ENCODE measurements around the gene VPS16.
"Not testable (repeated sequence)": the region's sequence is repeated elsewhere in the genome, so short reads cannot be mapped to it uniquely, and the experiment has no call there.

Gene VPS16

GRCh38 chr20:2894221-2894620 is 53.7 kb downstream of the VPS16 start:
- DNase-seq (ENCODE audit: low read depth in 2 of 3, low spot score in 2 of 3) = no peak

- DNase-seq (ENCODE audit: low read depth in 2 of 3, low spot score in 2 of 3) = not testable (repeated sequence)
These were observed 54.6 kb downstream of the VPS16 start for GRCh38 chr20:2895154-2895553.

DNA sequence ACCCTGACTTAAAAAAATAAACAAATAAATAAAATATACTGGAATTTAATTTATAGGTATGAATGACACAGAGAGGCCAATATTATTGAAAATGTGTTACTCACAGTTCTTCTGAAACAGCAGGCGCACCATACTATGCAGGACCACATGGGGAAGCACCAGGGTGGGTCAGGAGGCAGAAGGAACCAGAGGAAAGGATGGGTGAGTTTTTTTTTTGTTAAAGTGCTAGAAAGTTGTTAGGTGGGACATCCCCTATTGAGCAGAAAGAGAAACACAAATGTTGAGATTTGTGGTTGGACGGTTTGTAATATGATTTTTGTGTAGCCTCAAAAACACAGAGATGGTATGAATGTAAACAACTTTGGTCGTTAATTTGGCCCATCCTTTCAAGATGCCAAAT is 58.7 kb downstream of the VPS16 start:
- no peak for DNase-seq (ENCODE audit: low read depth in 2 of 3, low spot score in 2 of 3)

DNA sequence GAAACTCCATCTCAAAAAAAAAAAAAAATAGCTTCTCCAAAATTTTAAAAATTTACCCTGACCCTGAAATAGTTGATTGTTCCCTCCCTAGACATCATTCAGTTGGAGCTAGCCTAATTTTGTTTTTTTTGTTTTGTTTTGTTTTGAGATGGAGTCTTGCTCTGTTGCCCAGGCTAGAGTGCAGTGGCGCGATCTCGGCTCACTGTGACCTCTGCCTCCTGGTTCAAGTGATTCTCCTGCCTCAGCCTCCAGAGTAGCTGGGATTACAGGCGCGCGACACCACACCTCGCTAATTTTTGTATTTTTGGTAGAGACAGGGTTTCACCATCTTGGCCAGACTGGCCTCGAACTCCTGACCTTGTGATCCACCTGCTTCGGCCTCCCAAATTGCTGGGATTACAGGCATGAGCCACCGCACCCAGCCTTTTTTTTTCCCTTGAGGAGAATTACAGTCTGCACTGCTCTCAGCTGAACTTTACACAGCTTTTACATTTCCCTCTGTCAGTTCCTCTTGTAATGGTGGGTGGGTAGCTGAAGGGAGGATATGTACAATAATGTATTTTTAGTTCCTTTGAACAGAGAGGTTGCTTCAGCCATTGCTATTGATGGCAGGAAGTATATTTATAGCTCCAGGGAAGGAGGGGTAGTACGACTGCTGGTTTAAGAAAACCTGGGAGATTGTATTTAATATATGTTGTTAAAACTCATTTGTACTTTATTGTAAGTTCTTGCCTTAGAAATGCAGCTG is 60.5 kb downstream of the VPS16 start:
- DNase-seq (ENCODE audit: low read depth in 2 of 3, low spot score in 2 of 3) = no peak

DNA sequence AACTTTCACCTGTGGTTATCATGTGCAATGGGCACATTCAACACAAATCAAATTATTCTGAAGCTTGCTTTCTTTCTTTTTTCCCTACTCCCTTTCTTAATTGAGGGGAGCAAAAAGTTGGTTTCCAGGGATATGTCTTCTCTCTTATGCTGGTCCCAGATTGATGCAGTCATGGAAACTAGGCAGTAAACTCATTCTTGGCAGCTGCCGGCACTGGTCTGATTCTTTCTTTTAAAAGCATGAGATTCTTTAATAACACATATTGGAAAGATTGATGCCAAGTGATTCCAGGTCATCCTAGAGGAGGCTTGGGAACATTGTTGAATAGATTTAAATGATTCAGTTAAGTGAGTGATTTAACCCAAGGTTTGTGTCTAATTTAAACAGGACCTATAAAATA is 61.7 kb downstream of the VPS16 start:
- DNase-seq (ENCODE audit: low read depth in 2 of 3, low spot score in 2 of 3) = no peak

DNA sequence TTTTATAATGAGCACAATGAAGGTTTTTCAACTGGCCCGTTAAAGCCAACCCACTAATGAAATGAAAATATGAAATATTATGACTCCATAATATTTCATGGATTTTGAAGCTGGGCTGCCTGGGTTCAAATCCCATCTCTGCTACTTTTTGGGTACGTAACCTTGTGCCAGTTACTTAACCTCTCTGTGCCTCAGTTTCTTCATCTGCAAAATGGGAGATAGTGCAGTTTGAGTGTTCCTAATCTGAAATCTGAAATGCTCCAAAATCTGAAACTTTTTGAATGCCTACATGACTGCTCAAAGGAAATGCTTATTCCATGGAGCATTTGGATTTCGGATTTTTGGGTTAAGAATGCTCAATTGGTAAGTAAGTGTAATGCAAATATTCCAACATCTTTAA is 62.3 kb downstream of the VPS16 start:
- no peak for DNase-seq (ENCODE audit: low read depth in 2 of 3, low spot score in 2 of 3)

DNA sequence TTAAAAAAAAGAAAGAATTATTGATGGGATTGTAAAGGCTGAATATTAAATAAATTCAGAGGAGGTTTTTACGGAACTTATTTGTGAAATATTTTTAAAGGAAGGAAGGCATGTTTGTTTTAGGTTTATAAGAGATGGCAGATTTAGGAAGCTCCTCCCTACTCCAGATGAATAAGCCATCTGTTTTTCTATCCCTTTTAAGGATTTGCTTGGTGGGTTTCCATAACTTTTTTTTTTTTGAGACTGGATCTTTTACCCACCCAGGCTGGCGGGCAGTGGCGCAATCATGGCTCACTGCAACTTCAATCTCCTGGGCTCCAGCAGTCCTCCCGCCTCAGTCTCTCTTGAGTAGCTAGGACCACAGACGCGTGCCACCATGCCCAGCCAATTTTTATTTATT is 63.1 kb downstream of the VPS16 start:
- no peak for DNase-seq (ENCODE audit: low read depth in 2 of 3, low spot score in 2 of 3)

GRCh38 chr20:2907519-2907918 is 67.0 kb downstream of the VPS16 start:
- DNase-seq (ENCODE audit: low read depth in 2 of 3, low spot score in 2 of 3) = no peak

- DNase-seq (ENCODE audit: low read depth in 2 of 3, low spot score in 2 of 3) = no peak
These were observed 69.4 kb downstream of the VPS16 start for GRCh38 chr20:2909953-2910352.

- no peak for DNase-seq (ENCODE audit: low read depth in 2 of 3, low spot score in 2 of 3)
These were observed 70.7 kb downstream of the VPS16 start for GRCh38 chr20:2911200-2911599.

- no peak for DNase-seq (ENCODE audit: low read depth in 2 of 3, low spot score in 2 of 3)
These were observed 73.6 kb downstream of the VPS16 start for GRCh38 chr20:2914160-2914559.
